ENCODE results near the gene GPR15. TPM values are rescaled to one million over a fixed set of nuclear protein-coding genes. Genes with fewer than 3 reads are reported as not detected.

The GPR15 gene
- total RNA-seq, 1 experiment from 2014 or later, result not detected

- no peak overlapping the region for H3K27ac Mint-ChIP-seq
- no peak overlapping the region for H2BK15ac ChIP-seq (ENCODE audit: low read depth, low read length)
- H3K23me2 ChIP-seq (ENCODE audit: insufficient read length, low read depth, low read length, poor library complexity, severe bottlenecking), result no peaks in the 10 kb centered on the region
- no peak overlapping the region for H2BK20ac ChIP-seq (ENCODE audit: low read depth, low read length, poor library complexity, severe bottlenecking)
- H3K27me3 Mint-ChIP-seq (ENCODE audit: low read depth), result peaks cover 2% of the 10 kb centered on the region; the same call in 1 of the 2 replicates
- no peaks in the 10 kb centered on the region for H3K4me1 Mint-ChIP-seq
- no peak overlapping the region for H4K8ac ChIP-seq (replicated peaks; ENCODE audit: insufficient read length, low read depth, low read length)
- no peaks in the 10 kb centered on the region for H3K9me3 ChIP-seq (ENCODE audit: control insufficient read depth, low read depth, low read length)
- H3K27ac ChIP-seq (ENCODE audit: insufficient read length, low read depth, low read length), result no peak overlapping the region
- H3K9me3 Mint-ChIP-seq, result peaks cover 0 to 4% of the 10 kb centered on the region in 2 experiments; a peak in 1 of 5 replicates
- no peak for DNase-seq
- H4K91ac ChIP-seq (ENCODE audit: insufficient read length, low read depth, low read length), result no peak overlapping the region
- H3K23ac ChIP-seq (ENCODE audit: insufficient read length, low read depth, low read length), result no peak overlapping the region
- no peak overlapping the region for H3K9ac ChIP-seq (ENCODE audit: extremely low read depth, insufficient read length, low read length)
- H2BK120ac ChIP-seq (ENCODE audit: low read depth, low read length, poor library complexity, severe bottlenecking), result no peak overlapping the region
- no peak overlapping the region for H2BK5ac ChIP-seq (ENCODE audit: insufficient read length, low read length)
- H3K4me2 ChIP-seq (ENCODE audit: insufficient read depth, insufficient read length, low read length), result no peak overlapping the region
- no peak for TF ChIP-seq CTCF (conservative IDR thresholded peaks at IDR 0.05)
- no peaks in the 10 kb centered on the region for H3K27me3 ChIP-seq (ENCODE audit: insufficient read depth, low read length)
- H3K79me1 ChIP-seq (ENCODE audit: insufficient read depth, low read depth, low read length, poor library complexity, severe bottlenecking), result no peaks in the 10 kb centered on the region
- no peak overlapping the region for H2AK5ac ChIP-seq (ENCODE audit: insufficient read length, low read length)
- H3K14ac ChIP-seq (ENCODE audit: insufficient read depth, low read length), result no peak overlapping the region
- H3K4ac ChIP-seq (ENCODE audit: low read depth, low read length), result no peak overlapping the region
- no peaks in the 10 kb centered on the region for H3K4me1 ChIP-seq (ENCODE audit: insufficient read depth, low read length)
- H3K18ac ChIP-seq (ENCODE audit: insufficient read length, low read depth, low read length), result no peak overlapping the region
- no peak overlapping the region for H4K5ac ChIP-seq (ENCODE audit: insufficient read length, low read depth, low read length)
- H3K4me3 Mint-ChIP-seq, result no peak overlapping the region
- no CpG with 5 or more reads among the region's 4 CpGs for WGBS (ENCODE audit: extremely low coverage, insufficient read length, low lambda C conversion rate)
- no peak overlapping the region for H3K56ac ChIP-seq (ENCODE audit: insufficient read length, low read depth, low read length)
- no peaks in the 10 kb centered on the region for H3K79me2 ChIP-seq (ENCODE audit: insufficient read depth, low read length)
- H4K20me1 ChIP-seq (ENCODE audit: control insufficient read depth, insufficient read depth, insufficient read length), result no peaks in the 10 kb centered on the region
- no peak overlapping the region for H2AFZ ChIP-seq (ENCODE audit: low read length)
- no peak overlapping the region for H3T11ph ChIP-seq (ENCODE audit: low read length)
- H2BK12ac ChIP-seq (ENCODE audit: insufficient read length, low read depth, low read length), result no peak overlapping the region
- no peaks in the 10 kb centered on the region for H3K36me3 Mint-ChIP-seq (ENCODE audit: insufficient read depth in 1 of 3, low read depth in 3 of 3)
These were observed 30.5 kb upstream of the GPR15 start for GRCh38 chr3:98501270-98501669.
